ENCODE measurements around the gene CRYBA4. TPM values are rescaled to one million over a fixed set of nuclear protein-coding genes. Genes with fewer than 3 reads are reported as not detected.

CRYBA4 gene
- total RNA-seq (2014; rRNA removed) (not detected in 2 replicates), Bru-seq, nascent RNA (not detected), BruChase-seq, experiment 1, labeled RNA remaining after a 6-hour chase (not detected), BruChase-seq, experiment 2, labeled RNA remaining after a 2-hour chase (not detected)
- long read RNA-seq, result 0 reads

DNA sequence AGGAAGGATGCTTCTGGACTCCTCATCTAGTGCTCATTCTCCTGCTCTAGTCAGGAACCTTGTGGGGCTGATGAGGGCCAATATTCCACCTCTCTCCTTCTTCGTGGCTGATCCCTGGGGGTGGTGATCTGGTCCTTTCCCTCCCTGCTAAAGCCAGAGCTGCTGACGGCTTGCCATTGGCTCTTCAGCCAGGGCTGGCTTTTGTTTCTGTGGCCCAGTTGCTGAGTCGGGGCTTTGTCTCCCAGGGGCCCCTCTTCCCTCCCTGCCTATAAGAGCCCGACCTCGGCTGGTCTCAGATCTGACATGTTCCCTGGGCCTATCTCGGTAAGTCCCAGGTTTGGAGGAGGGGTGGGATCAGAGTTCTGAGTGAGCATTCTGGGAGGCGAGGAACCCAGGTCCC is at the start of gene CRYBA4:
CRYBA4 (plus strand) TSS at position 301 of the 400 bp plus-strand sequence. CDS start 634 bp downstream, outside the sequence.
- H4K20me1 ChIP-seq (ENCODE audit: low read length), result no peaks in the 10 kb centered on the region
- no peaks in the 10 kb centered on the region for H3F3A ChIP-seq (ENCODE audit: low read length, unreplicated experiment)
- no peaks in the 10 kb centered on the region for H3K9me3 ChIP-seq (ENCODE audit: low read length)
- ChIA-PET POLR2A (ENCODE audit: unreplicated experiment) (no interaction called here), CTCF (no interaction called here)
- no TSS peak for BruUV-seq (replicated peaks)
- no peaks in the 10 kb centered on the region for H3K27me3 ChIP-seq (ENCODE audit: low read length)
- no peaks in the 10 kb centered on the region for H3K9me2 ChIP-seq (replicated peaks; ENCODE audit: low read length)
- no peak within 1 kb of the TSS for H3K4me2 ChIP-seq (ENCODE audit: low read length)
- H3K36me3 ChIP-seq (ENCODE audit: low read depth, low read length), result no peaks in the 10 kb centered on the region
- no peak within 1 kb of the TSS for H3K4me3 ChIP-seq (ENCODE audit: low read length)
- DNase-seq, result no peak
- H3K4me1 ChIP-seq (ENCODE audit: insufficient read depth, low read length), result no peaks in the 10 kb centered on the region
- no peak for ATAC-seq
- H3K9ac ChIP-seq (ENCODE audit: low read length), result no peak within 1 kb of the TSS
- no peaks in the 10 kb centered on the region for H3K79me2 ChIP-seq (ENCODE audit: low read length)
- no peak within 1 kb of the TSS for H2AFZ ChIP-seq (ENCODE audit: low read length)
- TF ChIP-seq CTCF (conservative IDR thresholded peaks at IDR 0.05; ENCODE audit: low read depth, low read length) (no peak), EZH2phosphoT487 (IDR thresholded peaks at IDR 0.05; ENCODE audit: borderline replicate concordance, low read length) (no peak), EZH2 (IDR thresholded peaks at IDR 0.05; ENCODE audit: low read length, unreplicated experiment) (no peak)
- H3K27ac ChIP-seq (ENCODE audit: low read length), result no peak within 1 kb of the TSS
- intact Hi-C loops (cut with micrococcal nuclease), result no loop called here

DNA sequence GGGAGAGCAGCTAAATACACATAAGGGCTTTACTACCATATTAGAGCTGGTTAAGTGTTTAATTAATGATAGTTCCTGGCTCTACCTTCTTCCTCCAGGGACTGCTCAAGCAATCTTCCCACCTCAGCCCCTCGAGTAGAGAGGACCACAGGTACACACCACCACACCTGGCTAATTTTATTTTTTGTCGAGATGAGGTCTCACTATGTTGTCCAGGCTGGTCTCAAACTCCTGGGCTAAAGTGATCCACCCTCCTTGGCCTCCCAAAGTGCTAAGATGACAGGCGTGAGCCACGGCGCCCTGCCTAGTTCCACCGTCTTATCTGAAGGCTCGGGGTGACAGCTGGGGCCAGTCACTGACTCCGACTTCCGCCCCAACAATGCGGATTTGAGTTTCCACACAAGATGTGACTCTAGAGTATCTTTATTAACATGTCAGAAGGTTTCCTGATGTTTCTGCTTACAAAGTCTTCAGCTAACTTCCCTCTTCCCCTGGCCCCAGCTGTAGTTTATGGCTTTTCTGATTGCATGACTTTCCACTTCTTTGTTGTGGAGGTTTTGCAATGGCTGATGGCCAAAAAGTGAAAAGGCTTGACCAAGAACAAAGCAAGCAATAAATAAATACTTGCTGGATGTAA is 48.6 kb upstream of the CRYBA4 start:
- H3K27me3 ChIP-seq (ENCODE audit: low read length), result no peaks in the 10 kb centered on the region
- intact Hi-C loops (cut with micrococcal nuclease), result no loop called here
- no peaks in the 10 kb centered on the region for H3F3A ChIP-seq (ENCODE audit: low read length, unreplicated experiment)
- ATAC-seq, result no peak
- no peak overlapping the region for H3K27ac ChIP-seq (ENCODE audit: low read length)
- ChIA-PET POLR2A (ENCODE audit: unreplicated experiment) (no interaction called here), CTCF (no interaction called here)
- no peaks in the 10 kb centered on the region for H3K79me2 ChIP-seq (ENCODE audit: low read length)
- no peaks in the 10 kb centered on the region for H3K4me1 ChIP-seq (ENCODE audit: insufficient read depth, low read length)
- BruUV-seq (replicated peaks), result no TSS peak
- H3K4me3 ChIP-seq (ENCODE audit: low read length), result no peak overlapping the region
- no peaks in the 10 kb centered on the region for H3K36me3 ChIP-seq (ENCODE audit: low read depth, low read length)
- H4K20me1 ChIP-seq (ENCODE audit: low read length), result no peaks in the 10 kb centered on the region
- H3K9me2 ChIP-seq (replicated peaks; ENCODE audit: low read length), result no peaks in the 10 kb centered on the region
- H3K9me3 ChIP-seq (ENCODE audit: low read length), result no peaks in the 10 kb centered on the region
- no peak overlapping the region for H2AFZ ChIP-seq (ENCODE audit: low read length)
- DNase-seq, result no peak
- TF ChIP-seq EZH2phosphoT487 (IDR thresholded peaks at IDR 0.05; ENCODE audit: borderline replicate concordance, low read length) (no peak), CTCF (conservative IDR thresholded peaks at IDR 0.05; ENCODE audit: low read depth, low read length) (no peak), EZH2 (IDR thresholded peaks at IDR 0.05; ENCODE audit: low read length, unreplicated experiment) (no peak)
- no peak overlapping the region for H3K4me2 ChIP-seq (ENCODE audit: low read length)
- no peak overlapping the region for H3K9ac ChIP-seq (ENCODE audit: low read length)

- H3K27me3 ChIP-seq (ENCODE audit: low read length), result no peaks in the 10 kb centered on the region
Measured at GRCh38 chr22:26574001-26574723, 47.6 kb upstream of the CRYBA4 start.

More at GRCh38 chr22:26574001-26574723, 47.6 kb upstream of the CRYBA4 start:
- no TSS peak for BruUV-seq (replicated peaks)
- H3K9ac ChIP-seq (ENCODE audit: low read length), result no peak overlapping the region
- H4K20me1 ChIP-seq (ENCODE audit: low read length), result no peaks in the 10 kb centered on the region
- no peaks in the 10 kb centered on the region for H3K4me1 ChIP-seq (ENCODE audit: insufficient read depth, low read length)
- no peak overlapping the region for H3K27ac ChIP-seq (ENCODE audit: low read length)
- DNase-seq, result no peak
- CTCF ChIA-PET, result no interaction called here
- no peaks in the 10 kb centered on the region for H3K79me2 ChIP-seq (ENCODE audit: low read length)
- no peaks in the 10 kb centered on the region for H3K9me3 ChIP-seq (ENCODE audit: low read length)
- POLR2A ChIA-PET (ENCODE audit: unreplicated experiment), result no interaction called here
- no peak overlapping the region for H2AFZ ChIP-seq (ENCODE audit: low read length)
- no peaks in the 10 kb centered on the region for H3K9me2 ChIP-seq (replicated peaks; ENCODE audit: low read length)
- H3K4me2 ChIP-seq (ENCODE audit: low read length), result no peak overlapping the region
- no peaks in the 10 kb centered on the region for H3K36me3 ChIP-seq (ENCODE audit: low read depth, low read length)
- no peak for ATAC-seq
- no peaks in the 10 kb centered on the region for H3F3A ChIP-seq (ENCODE audit: low read length, unreplicated experiment)
- no peak for TF ChIP-seq EZH2 (IDR thresholded peaks at IDR 0.05; ENCODE audit: low read length, unreplicated experiment)
- TF ChIP-seq EZH2phosphoT487 (IDR thresholded peaks at IDR 0.05; ENCODE audit: borderline replicate concordance, low read length), result no peak
- no peak for TF ChIP-seq CTCF (conservative IDR thresholded peaks at IDR 0.05; ENCODE audit: low read depth, low read length)
- intact Hi-C loops (cut with micrococcal nuclease), result no loop called here
- H3K4me3 ChIP-seq (ENCODE audit: low read length), result no peak overlapping the region

Data from PC-3 (cell line).